ENCODE measurements around the gene ODC1. TPM values are rescaled to one million over a fixed set of nuclear protein-coding genes. Genes with fewer than 3 reads are reported as not detected.

The ODC1 gene
- total RNA-seq, 1 experiment from 2014 or later: 231 TPM

GRCh38 chr2:10407841-10408648 lies 40.1 kb downstream of the ODC1 start:
- ChIA-PET RAD21 (ENCODE audit: low non-redundant PET in 1 of 2, low total read pairs in 2 of 2, uncharacterized antibody in 2 of 2, unreplicated experiment in 2 of 2) (interaction anchor here (0.6 to 2.0 kb wide), 15 partner anchors 25 to 267 kb away, joined by 3 to 11 read pairs (median 4); partner anchors contain the start of gene HPCAL1 (in 1 of the 2)), POLR2A (interaction anchor here (0.6 to 2.1 kb wide), 13 partner anchors 8 to 289 kb away, joined by 3 to 14 read pairs (median 3); partner anchors contain the start of genes HPCAL1 and ODC1), CTCF (interaction anchor here (1.0 to 3.2 kb wide), 31 partner anchors 14 to 351 kb away, joined by 3 to 32 read pairs (median 6); partner anchors contain the start of genes CYS1, HPCAL1 and ODC1)
- H3K4me2 ChIP-seq (ENCODE audit: low read length): peak overlapping the region; percentile 81
- H3K4me1 ChIP-seq (ENCODE audit: control insufficient read depth in 1 of 2, insufficient read depth in 2 of 2, low read length in 2 of 2): peaks cover 50 to 74% of the 10 kb centered on the region in 2 experiments
- no peak overlapping the region for H2AFZ ChIP-seq (ENCODE audit: low read depth, low read length, poor library complexity, severe bottlenecking)
- H4K20me1 ChIP-seq (ENCODE audit: insufficient read depth): no peaks in the 10 kb centered on the region
- H3K27ac ChIP-seq (ENCODE audit: low read depth, low read length): peak overlapping the region; percentile 84
- H3K4me3 ChIP-seq (replicated peaks in 1 of 2; ENCODE audit: low read depth in 1 of 2, low read length in 2 of 2): peak overlapping the region; percentile 15 to 40; a peak in 3 of 4 replicates
- no peaks in the 10 kb centered on the region for H3K27me3 ChIP-seq (ENCODE audit: insufficient read depth, low read length)
- no peak for TF ChIP-seq JUND (IDR thresholded peaks at IDR 0.05)
- peak; percentile 52 for TF ChIP-seq POLR2AphosphoS5 (IDR thresholded peaks at IDR 0.05; ENCODE audit: low read depth, low read length)
- TF ChIP-seq SRF (IDR thresholded peaks at IDR 0.05; ENCODE audit: low read depth): no peak
- TF ChIP-seq FOSL1 (IDR thresholded peaks at IDR 0.05; ENCODE audit: low read depth): no peak
- TF ChIP-seq ELF1 (IDR thresholded peaks at IDR 0.05; ENCODE audit: borderline replicate concordance, low read depth): no peak
- TF ChIP-seq RAD21 (IDR thresholded peaks at IDR 0.05; ENCODE audit: low read depth): no peak
- TF ChIP-seq ZNF274 (IDR thresholded peaks at IDR 0.05; ENCODE audit: low read depth, low read length): no peak
- peak overlapping the region; percentile 63 for H3K9ac ChIP-seq (ENCODE audit: low read length)
- peaks cover 0 to 9% of the 10 kb centered on the region in 2 experiments; a peak in 1 of 4 replicates for H3K36me3 ChIP-seq (ENCODE audit: control insufficient read depth in 1 of 2, insufficient read depth in 2 of 2, low read length in 2 of 2)
- no peaks in the 10 kb centered on the region for H3K9me2 ChIP-seq (ENCODE audit: insufficient read depth)
- H3K79me2 ChIP-seq (ENCODE audit: insufficient read depth, low read length): peaks cover 17% of the 10 kb centered on the region
- intact Hi-C loops (cut with micrococcal nuclease): loop anchor here (2.0 kb wide), 2 partner anchors 75 to 125 kb away; no protein-coding TSS in a partner anchor
- H3K9me3 ChIP-seq (ENCODE audit: control insufficient read depth in 1 of 2, insufficient read depth in 1 of 2, low read depth in 1 of 2, low read length in 2 of 2): no peaks in the 10 kb centered on the region
- BruUV-seq (replicated peaks): no TSS peak
- DNase-seq (ENCODE audit: low read depth, low spot score) (peak; percentile 72), ATAC-seq (peak; percentile 75)

GRCh38 chr2:10407432-10407831 lies 40.7 kb downstream of the ODC1 start:
- H3K4me1 ChIP-seq (ENCODE audit: control insufficient read depth in 1 of 2, insufficient read depth in 2 of 2, low read length in 2 of 2): peaks cover 53 to 74% of the 10 kb centered on the region in 2 experiments
- DNase-seq (ENCODE audit: low read depth, low spot score): no peak
- H4K20me1 ChIP-seq (ENCODE audit: insufficient read depth): no peaks in the 10 kb centered on the region
- RAD21 ChIA-PET (ENCODE audit: low non-redundant PET in 1 of 2, low total read pairs in 2 of 2, uncharacterized antibody in 2 of 2, unreplicated experiment in 2 of 2): interaction anchor here in 1 of 2 experiments (1.0 to 2.0 kb wide), 3 partner anchors 27 to 137 kb away, joined by 3 to 6 read pairs (median 6); no protein-coding TSS in a partner anchor
- H3K9me3 ChIP-seq (ENCODE audit: control insufficient read depth in 1 of 2, insufficient read depth in 1 of 2, low read depth in 1 of 2, low read length in 2 of 2): no peaks in the 10 kb centered on the region
- no peak for ATAC-seq
- H3K27ac ChIP-seq (ENCODE audit: low read depth, low read length): peak overlapping the region; percentile 84
- intact Hi-C loops (cut with micrococcal nuclease): no loop called here
- POLR2A ChIA-PET: interaction anchor here (0.6 to 2.1 kb wide), 4 partner anchors 10 to 283 kb away, joined by 3 to 6 read pairs (median 4); no protein-coding TSS in a partner anchor
- H3K9me2 ChIP-seq (ENCODE audit: insufficient read depth): no peaks in the 10 kb centered on the region
- peak overlapping the region; percentile 63 for H3K9ac ChIP-seq (ENCODE audit: low read length)
- no peak overlapping the region for H2AFZ ChIP-seq (ENCODE audit: low read depth, low read length, poor library complexity, severe bottlenecking)
- peak overlapping the region in 1 of 2 experiments; percentile 40; a peak in 2 of 4 replicates for H3K4me3 ChIP-seq (replicated peaks in 1 of 2; ENCODE audit: low read depth in 1 of 2, low read length in 2 of 2)
- H3K4me2 ChIP-seq (ENCODE audit: low read length): peak overlapping the region; percentile 81
- H3K79me2 ChIP-seq (ENCODE audit: insufficient read depth, low read length): peaks cover 22% of the 10 kb centered on the region
- H3K27me3 ChIP-seq (ENCODE audit: insufficient read depth, low read length): no peaks in the 10 kb centered on the region
- BruUV-seq (replicated peaks): no TSS peak
- CTCF ChIA-PET: interaction anchor here (1.5 to 3.2 kb wide), 9 partner anchors 28 to 350 kb away, joined by 4 to 32 read pairs (median 19); partner anchors contain the start of gene HPCAL1
- H3K36me3 ChIP-seq (ENCODE audit: control insufficient read depth in 1 of 2, insufficient read depth in 2 of 2, low read length in 2 of 2): peaks cover 0 to 9% of the 10 kb centered on the region in 2 experiments; a peak in 1 of 4 replicates
- TF ChIP-seq JUND (IDR thresholded peaks at IDR 0.05): no peak
- TF ChIP-seq POLR2A (IDR thresholded peaks at IDR 0.05; ENCODE audit: borderline replicate concordance, extremely low read depth, insufficient read depth, insufficient read length): no peak
- no peak for TF ChIP-seq CTCF (IDR thresholded peaks at IDR 0.05 in 2 of 3, conservative IDR thresholded peaks at IDR 0.05 in 1 of 3; ENCODE audit: borderline replicate concordance in 1 of 3, insufficient read depth in 1 of 3, low read depth in 2 of 3, low read length in 2 of 3)
- no peak for TF ChIP-seq EZH2 (IDR thresholded peaks at IDR 0.05)
- no peak for TF ChIP-seq ZNF274 (IDR thresholded peaks at IDR 0.05; ENCODE audit: low read depth, low read length)
- TF ChIP-seq EGR1 (IDR thresholded peaks at IDR 0.05; ENCODE audit: low read depth): no peak
- no peak for TF ChIP-seq YY1 (IDR thresholded peaks at IDR 0.05; ENCODE audit: extremely low read depth, insufficient replicate concordance, low read depth, low read length)
- TF ChIP-seq EZH2phosphoT487 (IDR thresholded peaks at IDR 0.05; ENCODE audit: borderline replicate concordance): no peak
- no peak for TF ChIP-seq ZBTB33 (IDR thresholded peaks at IDR 0.05; ENCODE audit: extremely low read depth, insufficient replicate concordance, low read length)
